Fibroblast of lung (primary cell): Measurements from ENCODE around the gene PAGR1.

Experiments used
- EZH2 ChIP-seq: IDR thresholded peaks from 2 replicates; pipeline ENCODE4 v1.5.1; 2012; ENCODE audit warnings: low read length, control low read depth, mild to moderate bottlenecking; ENCODE audit errors: missing control alignments
- TF ChIP-seq, protein P1 (sequence below), 2 donors: IDR thresholded peaks in 1 of 2; conservative IDR thresholded peaks in 1 of 2; 1 replicate in 1 of 2; 2 replicates in 1 of 2; pipeline ENCODE4 v1.5.1; 2011 to 2012; ENCODE audit warnings: low read length in 2 of 2, control low read depth in 1 of 2, inconsistent platforms in 1 of 2, low read depth in 1 of 2, mild to moderate bottlenecking in 1 of 2

- TF ChIP-seq, protein P1, sequence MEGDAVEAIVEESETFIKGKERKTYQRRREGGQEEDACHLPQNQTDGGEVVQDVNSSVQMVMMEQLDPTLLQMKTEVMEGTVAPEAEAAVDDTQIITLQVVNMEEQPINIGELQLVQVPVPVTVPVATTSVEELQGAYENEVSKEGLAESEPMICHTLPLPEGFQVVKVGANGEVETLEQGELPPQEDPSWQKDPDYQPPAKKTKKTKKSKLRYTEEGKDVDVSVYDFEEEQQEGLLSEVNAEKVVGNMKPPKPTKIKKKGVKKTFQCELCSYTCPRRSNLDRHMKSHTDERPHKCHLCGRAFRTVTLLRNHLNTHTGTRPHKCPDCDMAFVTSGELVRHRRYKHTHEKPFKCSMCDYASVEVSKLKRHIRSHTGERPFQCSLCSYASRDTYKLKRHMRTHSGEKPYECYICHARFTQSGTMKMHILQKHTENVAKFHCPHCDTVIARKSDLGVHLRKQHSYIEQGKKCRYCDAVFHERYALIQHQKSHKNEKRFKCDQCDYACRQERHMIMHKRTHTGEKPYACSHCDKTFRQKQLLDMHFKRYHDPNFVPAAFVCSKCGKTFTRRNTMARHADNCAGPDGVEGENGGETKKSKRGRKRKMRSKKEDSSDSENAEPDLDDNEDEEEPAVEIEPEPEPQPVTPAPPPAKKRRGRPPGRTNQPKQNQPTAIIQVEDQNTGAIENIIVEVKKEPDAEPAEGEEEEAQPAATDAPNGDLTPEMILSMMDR (conservative IDR thresholded peaks at IDR 0.05 in 1 of 2, IDR thresholded peaks at IDR 0.05 in 1 of 2; ENCODE audit: low read depth in 1 of 2, low read length in 2 of 2) = no peak
- no peak for TF ChIP-seq EZH2
Observed at GRCh38 chr16:29811896-29812665, 3.9 kb upstream of the PAGR1 start, which contains the start of gene PRRT2.
